Left hindlimb (tissue), 1 donor: ENCODE results near the gene OSBPL6.

Source experiments
- DNase-seq: peaks from one replicate; pipeline ENCODE4 v3.0.0-alpha.2; 2018

OSBPL6 gene

DNA sequence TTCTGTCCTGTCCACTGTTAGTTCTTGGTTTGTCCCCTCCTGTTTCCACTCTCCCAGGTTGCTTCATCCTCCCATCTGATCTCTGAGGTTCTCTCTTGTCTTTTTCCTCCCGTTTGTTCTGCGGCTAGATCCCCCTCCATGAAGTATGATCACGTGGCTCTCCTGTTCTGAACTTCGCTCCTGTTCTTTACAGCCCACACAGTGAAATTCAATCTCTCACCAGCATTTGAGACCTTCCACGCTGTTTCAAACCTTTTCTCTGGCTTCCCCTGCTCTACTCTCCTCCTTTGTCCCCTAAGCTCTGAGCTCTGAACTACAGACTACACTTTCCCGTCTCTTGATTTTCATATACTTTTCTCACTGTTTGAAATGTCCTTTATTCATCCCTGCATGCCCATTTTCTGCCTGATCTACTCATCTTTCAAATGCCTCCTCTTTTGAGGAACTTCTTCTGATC lies 83.5 kb downstream of the OSBPL6 start:
- no peak for DNase-seq

DNA sequence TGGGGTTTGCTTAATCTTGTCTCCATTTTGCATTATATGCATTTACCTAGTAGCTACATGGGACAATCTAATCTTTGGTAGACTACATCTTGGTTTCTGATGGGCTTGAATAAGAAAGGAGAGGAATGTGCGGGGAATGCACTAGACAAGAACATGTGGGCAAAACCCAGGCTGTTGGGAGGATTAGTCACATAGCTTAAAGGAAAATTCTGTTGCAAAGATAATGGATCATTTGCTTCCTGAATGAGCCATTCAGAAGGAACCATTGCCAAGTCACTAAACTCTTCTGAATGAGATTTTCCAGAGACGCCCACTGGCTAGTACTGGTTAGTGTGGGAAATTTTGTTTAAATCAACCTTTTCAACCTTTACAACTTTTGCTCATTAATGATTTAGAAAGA lies 84.8 kb downstream of the OSBPL6 start:
- no peak for DNase-seq

DNA sequence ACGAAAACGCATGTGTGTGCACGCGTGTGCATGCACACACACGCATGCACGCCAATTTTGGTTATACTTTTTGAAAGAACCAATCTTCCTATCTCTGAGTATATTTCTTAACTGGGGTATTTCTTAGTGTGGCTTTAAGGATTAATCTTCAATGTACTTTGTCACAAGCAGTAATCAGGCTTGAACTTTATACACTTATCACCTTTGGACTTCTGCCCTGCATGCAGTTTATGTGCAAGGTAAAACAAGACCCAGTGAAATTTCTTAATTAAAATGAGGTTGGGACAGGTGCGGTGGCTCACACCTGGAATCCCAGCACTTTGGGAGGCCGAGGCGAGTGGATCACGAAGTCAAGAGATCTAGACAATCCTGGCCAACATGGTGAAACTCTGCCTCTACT lies 85.3 kb downstream of the OSBPL6 start:
- DNase-seq, result no peak

DNA sequence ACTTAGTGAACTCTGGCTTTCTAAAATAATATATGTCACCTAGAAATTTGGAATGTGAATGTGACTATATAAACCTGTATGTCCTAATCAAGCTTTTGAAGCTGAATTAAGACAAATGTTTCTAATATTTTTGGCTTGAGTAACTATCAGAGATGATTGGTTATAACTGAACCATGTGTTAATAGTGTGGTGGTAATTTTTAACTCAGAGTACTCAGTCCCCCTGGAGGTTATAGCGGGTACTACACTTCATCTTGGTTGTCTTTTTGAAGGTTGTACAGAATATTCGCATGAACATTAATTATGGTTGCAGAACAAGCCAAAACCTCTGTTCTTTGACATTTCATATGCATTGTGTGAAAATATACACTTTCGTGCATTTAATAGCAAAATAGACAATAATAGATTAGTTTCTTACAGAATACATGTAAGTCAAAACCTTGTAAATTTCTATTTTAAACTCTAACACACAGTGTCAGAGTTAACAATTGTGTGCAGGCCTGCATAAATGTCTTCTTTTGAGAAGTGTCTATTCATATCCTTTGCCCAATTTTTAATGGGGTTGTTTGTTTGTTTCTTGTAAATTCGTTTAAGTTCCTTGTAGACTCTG lies 86.0 kb downstream of the OSBPL6 start:
- DNase-seq, result no peak

DNA sequence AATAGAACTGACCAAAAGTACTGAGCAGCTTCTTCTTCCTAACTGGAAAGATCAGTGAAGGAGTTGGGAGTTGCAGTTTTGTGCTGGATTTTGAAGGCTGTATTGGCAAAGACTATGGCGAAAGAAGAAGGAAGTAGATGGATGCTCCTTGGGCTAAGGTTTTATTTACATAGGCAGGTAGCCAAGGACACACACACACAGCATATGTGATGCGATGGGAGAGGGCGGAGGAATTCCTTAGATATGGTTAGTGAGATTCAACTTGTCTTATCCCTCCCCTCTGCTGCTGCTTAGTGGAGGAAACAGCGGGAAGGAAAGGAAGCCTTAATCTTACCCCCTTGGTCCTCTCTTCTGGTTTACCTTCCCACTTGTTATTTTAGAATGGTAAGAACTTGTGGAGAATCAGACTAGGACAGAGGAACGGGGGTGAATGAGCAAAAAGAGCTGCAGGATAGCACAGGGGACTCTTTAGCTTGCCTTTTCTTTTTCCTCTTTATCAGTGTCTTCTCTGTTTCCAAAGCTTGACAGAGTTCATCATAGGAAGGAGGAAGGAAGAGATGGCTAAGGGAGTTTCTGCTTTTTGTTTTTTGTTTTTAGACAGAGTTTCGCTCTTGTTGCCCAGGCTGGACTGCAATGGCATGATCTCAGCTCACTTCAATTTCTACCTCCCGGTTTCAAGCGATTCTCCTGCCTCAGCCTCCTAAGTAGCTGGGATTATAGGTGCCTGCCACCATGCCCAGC lies 87.9 kb downstream of the OSBPL6 start:
- no peak for DNase-seq

DNA sequence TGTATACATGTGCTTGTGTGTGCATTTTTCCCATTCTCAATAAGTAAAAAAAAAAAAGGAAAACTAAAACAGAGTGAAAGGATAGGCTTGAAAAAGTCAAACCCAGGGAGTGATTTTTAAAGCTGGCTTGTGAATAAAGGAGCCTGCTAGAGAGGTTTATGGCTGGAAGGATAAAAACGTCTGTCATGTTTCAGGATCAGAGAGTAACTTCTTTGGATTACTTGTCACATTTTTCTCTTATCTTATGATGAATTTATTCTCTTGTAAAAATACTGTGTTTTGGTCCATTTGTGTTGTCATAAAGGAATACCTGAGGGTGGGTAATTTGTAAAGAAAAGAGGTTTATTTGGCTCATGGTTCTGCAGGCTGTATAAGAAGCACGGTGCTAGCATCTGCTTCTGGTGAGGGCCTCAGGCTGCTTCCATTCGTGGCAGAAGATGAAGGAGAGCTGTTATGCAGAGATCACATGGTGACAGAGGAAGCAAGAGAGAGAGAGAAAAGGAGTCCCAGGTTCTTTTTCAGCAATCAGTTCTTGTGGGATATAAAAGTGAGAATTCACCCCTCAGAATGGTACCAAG lies 89.1 kb downstream of the OSBPL6 start:
- no peak for DNase-seq

DNA sequence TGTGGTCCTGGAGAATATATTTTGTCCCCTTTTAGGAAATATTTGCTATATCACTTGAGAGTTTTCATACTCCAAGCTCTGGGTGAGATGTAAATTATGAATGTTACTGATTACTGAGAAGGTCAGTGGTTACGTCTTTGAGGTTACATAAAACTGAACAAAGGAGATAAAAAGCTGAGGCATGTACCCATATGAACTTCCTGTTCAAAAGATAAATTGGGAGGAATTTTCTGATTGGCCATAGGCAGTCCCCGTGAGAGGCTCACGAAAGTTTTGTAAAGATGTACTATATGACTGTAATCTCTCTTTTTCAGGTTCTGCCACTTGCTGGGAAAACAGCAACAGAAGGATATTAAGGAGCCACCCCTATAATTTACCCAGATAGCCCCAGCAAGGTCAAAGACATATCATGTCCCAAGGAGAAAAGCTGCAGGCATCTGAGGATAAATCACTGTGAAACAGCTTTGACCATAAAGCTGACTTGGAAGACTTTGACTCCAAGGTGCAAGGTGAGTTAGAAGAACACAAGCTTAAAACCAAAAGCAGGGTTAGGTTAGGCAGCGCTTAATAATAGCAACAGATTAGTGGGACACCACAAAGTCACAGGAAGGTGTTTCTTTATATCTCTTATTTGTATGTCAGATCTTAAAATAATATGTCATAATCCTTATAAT lies 90.4 kb downstream of the OSBPL6 start:
- DNase-seq, result no peak

DNA sequence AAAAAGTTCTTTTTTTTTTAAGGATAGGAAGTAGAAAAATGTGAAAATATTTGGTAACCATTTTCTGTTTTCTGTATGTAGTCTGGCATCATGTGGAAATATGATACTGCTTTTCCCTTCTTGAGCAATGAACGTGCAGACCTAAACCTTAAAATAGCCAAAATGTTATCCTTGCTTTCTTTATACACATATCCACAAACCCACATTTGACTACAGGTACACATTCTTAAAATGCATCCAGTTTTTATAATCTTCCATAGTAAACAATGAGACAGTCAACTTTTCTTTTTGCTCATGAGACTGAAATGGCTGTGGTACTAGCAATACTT lies 90.9 kb downstream of the OSBPL6 start:
- DNase-seq, result no peak

DNA sequence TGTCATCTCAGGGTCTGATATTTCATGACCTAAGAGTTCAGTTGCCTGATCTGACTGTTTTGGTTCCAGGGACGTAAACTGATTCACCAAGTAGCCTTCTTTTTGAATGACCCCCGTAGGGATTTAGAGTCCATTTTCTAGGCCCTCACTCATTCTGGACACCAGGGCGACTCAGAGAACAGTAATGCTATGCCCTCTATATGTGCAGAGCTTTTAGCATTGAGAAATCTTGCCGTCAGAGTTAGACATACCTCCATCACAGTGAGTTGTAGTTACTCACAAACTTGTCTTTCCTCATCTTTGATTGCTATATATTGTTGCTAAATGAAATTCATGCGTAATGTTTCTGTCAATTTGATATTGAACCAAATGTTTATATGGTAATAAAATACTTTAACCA lies 92.3 kb downstream of the OSBPL6 start:
- DNase-seq, result no peak

DNA sequence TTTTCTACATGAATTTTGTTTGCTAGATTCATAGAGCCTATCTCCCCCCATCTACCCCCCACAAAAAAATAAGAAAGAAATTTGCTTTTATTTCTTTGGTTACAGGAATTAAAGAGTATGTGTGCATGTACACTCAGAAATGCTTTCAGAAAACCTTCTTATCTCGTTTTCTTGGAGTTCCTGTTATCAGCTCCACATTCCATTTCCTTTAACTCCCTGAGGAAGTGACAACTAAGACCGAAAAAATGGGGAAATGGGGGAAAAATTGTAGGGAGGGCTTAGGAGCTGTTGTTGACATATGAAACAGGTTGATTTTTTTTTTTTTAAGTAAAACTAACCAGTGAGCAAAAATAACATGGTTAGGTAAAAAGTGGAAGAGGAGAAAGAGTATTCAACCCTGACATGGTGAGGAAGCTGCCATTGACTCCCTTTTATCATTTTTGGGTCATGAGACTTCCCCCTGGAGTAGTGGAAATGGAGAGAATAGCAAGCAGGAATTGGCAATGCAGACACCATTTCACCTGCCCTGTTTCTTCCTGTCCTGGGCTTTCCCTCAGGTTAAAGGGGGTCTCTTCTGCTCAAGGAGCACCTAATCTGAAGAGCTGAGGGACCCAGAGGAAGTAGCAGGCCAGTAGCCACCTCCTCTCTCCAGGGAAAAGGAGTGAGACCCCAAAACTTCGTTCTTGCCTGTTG lies 93.5 kb downstream of the OSBPL6 start:
- no peak for DNase-seq

DNA sequence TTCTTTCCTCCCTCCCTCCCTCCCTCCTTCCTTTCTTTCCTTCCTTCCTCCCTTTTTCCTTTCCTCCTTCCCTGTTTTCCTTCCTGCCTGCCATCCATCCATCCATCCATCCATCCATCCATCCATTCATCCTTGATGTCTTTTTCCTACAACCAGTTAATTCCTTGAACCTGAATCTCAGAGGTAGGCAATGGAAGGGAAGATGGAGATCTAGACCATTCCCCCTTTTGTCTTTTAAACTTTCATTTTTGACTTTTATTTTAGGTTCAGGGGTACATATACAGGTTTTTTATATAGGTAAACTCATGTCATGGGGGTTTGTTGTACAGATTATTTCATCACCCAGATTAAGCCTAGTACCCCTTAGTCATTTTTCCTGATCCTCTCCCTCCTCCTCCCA lies 97.4 kb downstream of the OSBPL6 start:
- DNase-seq, result no peak

DNA sequence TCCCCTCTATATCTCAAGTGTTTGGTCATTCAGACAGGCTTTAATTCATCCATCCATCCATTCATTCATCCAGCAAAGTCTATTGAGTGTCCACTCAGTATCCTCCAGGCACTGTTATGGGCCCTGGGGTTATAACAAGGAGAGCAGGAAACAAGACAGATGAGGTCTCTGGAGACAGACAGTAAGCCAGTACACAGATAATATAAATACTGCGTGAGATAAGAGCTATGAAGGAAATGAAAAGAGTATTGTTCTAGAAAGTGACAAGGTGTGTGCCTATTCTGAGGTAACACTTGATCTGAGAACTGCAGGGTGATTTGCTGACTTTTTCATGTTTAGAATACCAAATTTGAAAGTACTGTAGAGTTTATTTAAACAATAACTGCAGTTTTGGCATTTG lies 98.3 kb downstream of the OSBPL6 start:
- no peak for DNase-seq

DNA sequence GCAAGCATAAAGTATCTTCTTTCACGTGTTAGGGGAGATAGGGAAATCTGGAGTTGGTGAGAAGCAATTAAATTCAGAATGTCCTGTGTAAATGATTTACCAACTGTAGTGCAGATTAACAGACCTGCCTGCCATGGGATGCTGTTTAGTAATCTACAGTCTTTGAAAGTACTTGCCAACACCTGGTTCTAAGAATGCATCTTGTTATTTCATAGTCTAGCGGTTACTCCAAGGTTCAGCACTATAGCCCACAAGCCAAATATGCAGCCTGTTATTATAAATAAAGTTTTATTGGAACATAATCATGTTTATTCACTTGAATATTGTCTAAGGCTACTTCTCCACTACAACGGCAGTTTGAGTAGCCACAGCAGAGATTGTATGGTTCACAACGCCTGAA lies 100.8 kb downstream of the OSBPL6 start:
- no peak for DNase-seq

DNA sequence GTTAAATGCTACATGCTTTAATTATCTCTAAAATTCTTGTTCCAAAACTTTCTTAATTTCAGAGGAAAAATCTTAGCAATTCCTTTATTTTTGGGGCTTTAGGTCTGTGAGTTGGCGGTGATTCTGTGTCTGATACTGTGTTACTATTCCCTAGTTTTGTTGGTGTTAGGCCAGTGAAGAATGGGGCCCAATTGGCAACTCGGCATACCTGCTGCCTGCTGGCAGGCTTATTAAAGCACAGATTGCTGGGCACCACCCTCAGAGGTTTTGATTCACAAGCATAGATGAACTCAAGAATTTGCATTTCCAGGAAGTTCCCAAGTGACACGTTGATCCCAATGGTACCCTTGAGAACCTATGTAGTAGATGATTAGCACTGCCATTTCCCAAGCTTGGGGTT lies 101.6 kb downstream of the OSBPL6 start:
- DNase-seq, result no peak

DNA sequence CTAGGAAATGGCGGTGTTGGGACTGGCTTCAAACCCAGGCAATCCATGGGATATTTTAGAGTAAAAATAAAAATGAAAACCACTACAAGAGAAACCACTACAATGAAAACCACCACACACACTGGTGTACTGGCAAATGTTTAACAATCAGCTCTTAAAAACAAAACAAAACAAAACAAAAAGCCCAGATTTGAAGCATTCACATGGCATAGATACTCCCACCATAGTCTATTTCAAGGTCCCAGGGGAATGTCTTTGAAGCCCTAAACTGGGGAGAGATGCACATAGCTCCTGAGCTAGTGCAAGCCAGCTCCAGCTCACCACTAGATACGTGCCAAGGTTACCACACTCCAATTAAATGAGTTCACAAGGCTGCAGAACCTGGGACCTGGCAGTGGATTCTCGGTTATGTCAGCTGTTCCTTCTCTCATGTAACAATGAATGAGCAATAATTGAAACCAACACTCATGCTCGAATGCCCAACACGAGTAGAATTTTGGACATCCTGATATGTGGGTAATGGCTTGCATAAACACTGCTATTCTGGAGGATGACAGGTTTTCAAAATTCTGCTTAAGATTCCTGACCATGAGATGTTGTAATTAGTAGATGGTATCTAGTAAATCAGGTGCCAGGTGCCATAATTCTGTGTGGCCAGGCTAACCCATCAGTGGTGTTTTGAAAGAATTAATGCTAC lies 102.2 kb downstream of the OSBPL6 start:
- no peak for DNase-seq

DNA sequence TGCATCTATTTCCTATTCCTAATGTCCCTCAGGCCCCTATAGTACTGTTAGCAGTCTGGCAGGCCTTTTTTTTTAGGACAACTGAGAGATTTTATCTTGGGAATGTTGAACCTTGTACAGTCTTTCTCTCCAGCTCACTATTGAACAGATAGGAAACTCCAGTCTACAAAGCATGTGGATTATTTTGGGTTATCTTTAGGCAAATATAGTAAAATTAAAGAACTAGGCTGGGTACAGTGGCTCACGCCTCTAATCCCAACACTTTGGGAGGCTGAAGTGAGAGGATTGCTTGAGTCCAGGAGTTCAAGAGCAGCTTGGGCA lies 102.7 kb downstream of the OSBPL6 start:
- DNase-seq, result no peak

DNA sequence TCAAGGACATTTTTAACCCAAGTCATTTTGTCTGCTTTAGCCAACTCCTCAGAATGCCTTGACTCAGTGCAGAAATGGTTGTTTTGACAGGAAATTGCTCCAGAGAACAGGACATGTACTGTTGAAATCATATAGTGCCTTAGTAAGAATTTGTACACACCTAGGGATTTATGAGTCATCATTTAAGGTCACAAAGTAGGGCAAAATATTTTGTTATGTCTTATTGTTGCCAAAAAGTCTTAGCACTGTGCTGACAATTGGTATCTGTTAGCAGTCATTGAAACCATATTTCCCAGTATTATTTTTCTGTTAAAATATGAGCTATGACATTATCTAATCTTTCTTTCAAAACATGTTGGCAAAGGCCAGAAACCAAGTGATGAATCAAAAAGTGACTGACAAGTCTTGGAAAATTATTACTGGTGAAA lies 104.5 kb downstream of the OSBPL6 start:
- no peak for DNase-seq

DNA sequence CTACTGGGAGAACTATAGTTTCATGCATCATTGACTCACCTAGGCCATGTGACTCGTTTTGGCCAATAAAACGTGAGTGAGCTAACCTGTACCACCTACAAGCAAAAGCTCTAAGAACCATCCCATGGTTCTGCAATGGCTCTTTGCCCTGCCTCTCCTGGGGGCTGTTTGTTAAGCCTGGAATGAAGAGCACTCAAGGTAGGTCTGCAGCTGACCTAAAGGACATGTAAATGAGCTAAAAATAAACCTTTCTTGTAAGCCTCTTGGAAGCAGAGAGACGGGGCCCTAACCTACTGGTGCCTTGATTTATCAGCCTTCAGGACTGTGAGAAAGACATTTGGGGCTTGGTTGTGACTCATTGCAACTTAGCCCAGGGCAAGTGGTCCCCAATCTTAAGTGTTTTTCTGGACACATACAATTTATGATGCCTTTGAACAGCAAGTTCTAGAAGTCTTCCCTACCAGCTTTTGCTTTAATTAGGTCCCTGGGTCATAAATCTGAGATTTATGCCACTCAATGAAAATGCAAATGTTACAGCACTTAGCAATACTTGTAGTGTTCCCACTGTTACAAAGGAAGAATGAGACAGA lies 107.4 kb downstream of the OSBPL6 start:
- DNase-seq, result no peak

DNA sequence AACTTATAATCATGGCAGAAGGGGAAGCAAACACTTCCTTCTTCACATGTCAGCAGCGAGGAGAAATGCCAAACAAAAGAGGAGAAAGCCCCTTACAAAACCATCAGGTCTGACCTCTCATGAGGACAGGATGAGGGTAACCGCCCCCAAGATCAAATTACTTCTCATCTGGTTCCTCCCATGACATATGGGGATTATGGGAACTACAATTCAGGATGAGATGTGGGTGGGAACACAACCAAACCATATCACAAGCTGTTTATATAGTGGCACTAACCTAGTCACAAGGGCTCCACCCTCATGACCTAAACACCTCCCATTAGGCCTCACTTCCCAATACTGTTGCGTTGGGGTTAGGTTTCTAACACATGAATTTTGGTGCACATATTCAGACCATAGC lies 110.0 kb downstream of the OSBPL6 start:
- DNase-seq, result no peak

DNA sequence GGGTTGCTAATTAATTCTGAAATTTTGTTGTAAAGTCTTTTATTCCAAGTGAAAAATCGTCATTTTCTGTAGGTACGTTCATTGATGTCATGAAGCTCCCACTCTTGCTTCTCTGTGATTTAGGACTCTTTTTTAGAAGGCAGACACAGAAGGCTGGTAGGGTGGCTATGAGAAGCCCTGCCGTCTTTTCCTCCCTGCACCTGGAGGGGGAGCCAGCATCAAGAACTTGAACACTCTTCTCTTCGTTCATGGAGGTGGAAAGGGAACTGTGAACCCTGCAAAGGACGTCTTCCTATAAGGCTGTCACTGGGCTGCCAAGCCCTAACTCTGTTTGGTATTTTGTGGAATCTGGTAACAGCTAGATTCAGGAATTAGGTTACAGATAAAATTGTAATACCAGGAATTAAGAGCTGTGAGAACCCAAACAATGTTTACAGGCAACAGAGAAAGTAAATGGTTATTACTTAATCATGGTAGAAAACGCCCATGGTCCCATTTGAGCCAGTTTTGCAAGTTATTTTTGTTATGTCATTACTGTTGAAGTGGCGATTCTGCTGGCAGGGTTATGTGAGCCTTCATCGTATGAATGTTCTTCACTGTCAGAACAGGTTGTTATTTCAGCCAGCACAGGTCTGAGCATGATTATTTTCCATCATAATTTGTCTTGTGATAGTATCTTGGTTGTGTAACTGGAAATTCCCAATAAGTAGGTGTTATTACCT lies 112.2 kb downstream of the OSBPL6 start:
- DNase-seq, result no peak

DNA sequence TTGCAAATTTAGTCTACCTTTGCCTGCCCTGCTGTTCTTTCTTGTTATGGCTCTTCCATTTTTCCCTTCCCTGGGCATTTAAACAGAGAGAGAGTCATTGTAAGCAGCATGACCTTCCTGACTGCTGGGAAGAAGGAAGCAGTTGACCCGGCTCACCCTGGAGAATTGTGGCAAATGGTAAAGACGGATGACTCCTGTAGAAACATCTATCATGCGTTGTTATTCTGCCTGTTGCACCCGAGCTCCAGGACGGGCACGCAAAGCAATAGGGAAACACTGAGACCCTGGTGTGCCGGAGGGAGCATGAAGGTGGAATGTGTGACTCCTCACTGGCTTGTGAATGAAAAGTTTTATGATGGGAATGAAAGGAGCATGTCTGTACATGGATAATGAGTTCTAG lies 113.3 kb downstream of the OSBPL6 start:
- DNase-seq, result no peak

DNA sequence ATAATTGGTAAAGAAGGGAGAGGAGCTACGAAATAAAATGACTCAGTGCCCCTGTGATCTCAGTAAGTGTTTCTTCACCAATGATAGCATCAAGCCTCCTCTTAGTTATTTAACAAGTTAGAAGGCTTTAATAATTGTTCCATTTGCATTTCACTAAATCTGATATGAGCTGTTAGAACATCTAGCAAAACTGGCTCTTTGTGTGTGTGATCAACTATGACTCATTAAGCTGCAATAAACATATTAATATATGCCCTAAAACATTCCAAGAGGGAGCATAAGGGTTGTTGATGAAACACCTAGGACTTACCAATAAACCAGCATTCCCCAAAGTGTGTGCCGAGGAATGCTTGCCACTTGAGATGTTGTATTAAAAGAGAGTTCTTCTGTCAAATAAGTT lies 115.2 kb downstream of the OSBPL6 start:
- no peak for DNase-seq
